Small intestine (tissue), 7 donors: ENCODE data around the gene TEAD2. TPM values are rescaled to one million over a fixed set of nuclear protein-coding genes. Genes with fewer than 3 reads are reported as not detected.
"Not testable (repeated sequence)": the region's sequence is repeated elsewhere in the genome, so short reads cannot be mapped to it uniquely, and the experiment has no call there.

Experiments used
- DNase-seq, 2 donors: peaks; one replicate each; pipeline versions ENCODE4 v3.0.0 to v3.0.0-alpha.2; 2013
- FAIRE-seq: peaks from 2 replicates; lab custom pipeline; 2012; peaks lifted over from hg19 to GRCh38; lab: Jason Lieb, UNC
- H3K27ac ChIP-seq, 3 donors: one replicate each; pipeline ENCODE4 v1.5.1; 2013; ENCODE audit warnings: low read length in 2 of 3, mild to moderate bottlenecking in 2 of 3, control low read depth in 1 of 3, inconsistent platforms in 1 of 3, low read depth in 1 of 3, moderate library complexity in 1 of 3
- H3K27me3 ChIP-seq, 3 donors: one replicate each; pipeline ENCODE4 v1.6.1; 2013; ENCODE audit warnings: low read length in 3 of 3, inconsistent platforms in 1 of 3; ENCODE audit not compliant: control insufficient read depth in 3 of 3, insufficient read depth in 3 of 3
- H3K36me3 ChIP-seq, 3 donors: one replicate each; pipeline ENCODE4 v1.6.1; 2013; ENCODE audit warnings: low read length in 3 of 3, inconsistent platforms in 1 of 3, low read depth in 1 of 3, mild to moderate bottlenecking in 1 of 3, moderate library complexity in 1 of 3; ENCODE audit not compliant: control insufficient read depth in 3 of 3, insufficient read depth in 2 of 3
- H3K4me1 ChIP-seq, 3 donors: one replicate each; pipeline ENCODE4 v1.6.1; 2013; ENCODE audit warnings: low read length in 2 of 3, inconsistent platforms in 1 of 3, low read depth in 1 of 3, mild to moderate bottlenecking in 1 of 3, moderate library complexity in 1 of 3; ENCODE audit not compliant: control insufficient read depth in 3 of 3, insufficient read depth in 2 of 3
- H3K4me3 ChIP-seq, 3 donors: one replicate each; pipeline ENCODE4 v1.5.1; 2013; ENCODE audit warnings: low read length in 3 of 3, control low read depth in 1 of 3, inconsistent platforms in 1 of 3, low read depth in 1 of 3, mild to moderate bottlenecking in 1 of 3, moderate library complexity in 1 of 3
- H3K9me3 ChIP-seq, 2 donors: one replicate each; pipeline ENCODE4 v1.6.1; 2013; ENCODE audit warnings: low read depth in 1 of 2, low read length in 1 of 2; ENCODE audit not compliant: control insufficient read depth in 2 of 2, insufficient read depth in 1 of 2
- WGBS, 3 donors: extraction: QIAGEN DNeasy Blood & Tissue Kit; methylation state at CpG; one replicate each; pipeline ENCODE4 v1.1.7; 2013; 5-methylcytosine and 5-hydroxymethylcytosine counted together
- polyA plus RNA-seq, 4 donors: library from polyadenylated mRNA; stranded (reverse) in 3 of 4; unstranded in 1 of 4; fragments of 200-250 nt in 3 of 4; fragments of 120-200 nt in 1 of 4; gene quantifications; one replicate each; pipeline versions ENCODE4 v1.2.1 to v1.2.3, GENCODE V29; 2013
- donor health status: healthy with polysubstance abuse.
- donor health status: control.
- donor health status: control.
- donor health status: Bipolar disorder and iron deficiency.
- donor health status: healthy.

Gene TEAD2
- polyA plus RNA-seq, 4 donors = 1.8 to 17.2 (median 8.8) TPM

DNA sequence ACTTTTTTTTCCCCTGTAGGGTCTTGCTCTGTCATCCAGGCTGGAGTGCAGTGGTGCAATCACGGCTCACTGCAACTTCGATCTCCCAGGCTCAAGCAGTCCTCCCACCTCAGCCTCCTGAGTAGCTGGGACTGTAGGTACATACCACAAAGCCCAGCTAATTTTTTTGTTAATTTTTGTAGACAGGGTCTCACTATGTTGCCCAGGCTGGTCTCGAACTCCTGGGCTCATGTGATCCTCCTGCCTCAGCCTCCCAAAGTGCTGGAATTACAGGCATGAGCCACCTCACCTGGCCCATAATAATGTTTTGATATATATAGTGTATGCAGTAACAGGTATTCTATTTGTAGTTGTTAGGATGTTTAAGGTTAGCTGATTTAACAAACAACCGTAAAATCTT, 31.0 kb downstream of the TEAD2 start:
- DNase-seq, H3K27ac ChIP-seq, H3K9me3 ChIP-seq, H3K27me3 ChIP-seq, H3K4me3 ChIP-seq, FAIRE-seq, H3K4me1 ChIP-seq, H3K36me3 ChIP-seq: not testable (repeated sequence)
- WGBS, 3 donors = 92 to 96% (median 94%) methylated on average over 4 of the region's 4 CpGs

DNA sequence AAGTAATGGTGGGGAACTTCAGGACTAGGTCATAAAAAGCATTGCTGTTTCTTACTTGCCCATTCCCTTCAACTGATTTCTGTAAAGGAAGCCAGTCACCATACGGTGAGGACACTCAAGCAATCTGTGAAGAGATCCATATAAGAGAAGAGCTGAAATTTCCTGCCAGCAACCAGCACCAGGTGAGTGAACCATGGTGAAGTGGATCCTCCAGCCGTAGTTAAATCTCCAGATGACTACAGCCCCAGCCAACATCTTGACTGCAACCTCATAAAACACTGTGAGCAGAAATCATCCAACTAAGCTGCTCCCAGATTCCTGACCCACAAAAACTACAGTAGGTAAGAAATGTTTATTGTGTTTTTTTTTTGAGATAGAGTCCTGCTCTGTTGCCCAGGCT, 33.5 kb downstream of the TEAD2 start:
- Histone ChIP-seq H3K4me1 (no peaks in the 10 kb centered on the region), H3K9me3 (no peaks in the 10 kb centered on the region), H3K27me3 (peaks cover 0 to 2% (median 0%) of the 10 kb centered on the region in 3 donors), H3K27ac (no peak overlapping the region), H3K4me3 (no peak overlapping the region), H3K36me3 (no peaks in the 10 kb centered on the region)
- DNase-seq (no peak), FAIRE-seq (no peak)
- 85 to 98% (median 93%) methylated on average over 2 of the region's 2 CpGs for WGBS, 3 donors

DNA sequence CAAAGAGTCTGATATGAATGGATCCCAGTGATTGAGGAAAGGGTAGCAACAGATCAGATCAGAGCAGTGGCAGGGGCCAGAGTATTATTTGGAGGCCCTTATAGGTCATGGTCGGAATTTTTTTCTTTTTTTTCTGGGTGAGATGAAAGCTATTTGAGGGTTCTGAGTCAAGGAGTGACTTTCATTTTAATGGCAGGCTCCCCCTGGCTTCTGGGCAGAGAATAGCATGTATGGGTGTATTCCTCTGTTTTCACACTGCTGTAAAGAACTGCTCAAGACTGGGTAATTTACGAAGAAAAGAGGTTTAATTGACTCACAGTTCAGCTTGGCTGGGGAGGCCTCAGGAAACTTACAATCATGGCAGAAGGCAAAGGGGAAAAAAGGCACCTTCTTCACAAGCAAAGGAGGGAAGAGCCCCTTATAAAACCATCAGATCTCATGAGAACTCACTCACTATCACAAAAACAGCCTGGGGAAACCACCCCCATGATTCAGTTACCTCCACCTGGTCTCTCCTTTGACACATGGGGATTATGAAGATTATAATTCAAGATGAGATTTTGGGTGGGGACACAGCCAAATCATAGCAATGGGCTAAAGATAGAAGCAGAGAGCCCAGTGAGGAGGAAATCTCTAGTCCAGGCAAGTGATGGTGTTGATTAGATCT, 34.2 kb downstream of the TEAD2 start:
- no peaks in the 10 kb centered on the region for H3K4me1 ChIP-seq
- WGBS, 3 donors = 5 to 42% (median 23%) methylated on average over 2 of the region's 2 CpGs
- H3K27me3 ChIP-seq = no peaks in the 10 kb centered on the region
- no peak overlapping the region for H3K4me3 ChIP-seq
- no peak for FAIRE-seq
- no peak overlapping the region for H3K27ac ChIP-seq
- H3K36me3 ChIP-seq = no peaks in the 10 kb centered on the region
- no peaks in the 10 kb centered on the region for H3K9me3 ChIP-seq
- DNase-seq = peak in 1 of 2 donors; percentile 45

DNA sequence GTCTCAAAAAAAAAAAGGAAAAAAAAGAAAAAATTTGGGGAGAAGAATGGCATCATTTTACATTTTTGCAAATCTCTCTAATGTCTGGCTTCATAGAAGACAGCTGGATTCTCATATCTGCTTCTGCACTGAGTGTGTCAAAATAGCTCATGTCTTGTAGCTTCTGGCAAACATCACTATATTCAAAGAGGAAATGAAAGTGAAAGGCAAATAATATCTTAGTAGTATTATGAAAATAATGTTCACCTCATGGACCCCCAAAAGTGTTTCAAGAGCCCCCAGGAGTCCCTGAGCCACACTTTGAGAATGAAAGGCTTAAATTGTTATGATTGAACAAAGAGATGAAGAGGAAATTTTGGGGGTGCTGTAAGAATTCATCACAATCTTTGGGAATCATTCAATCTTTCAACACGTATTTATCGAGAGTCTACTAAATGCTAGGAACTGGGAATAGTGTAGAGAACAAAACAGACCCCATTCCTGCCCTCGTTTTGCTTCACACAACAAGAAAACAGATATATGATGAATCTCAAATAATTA, 36.0 kb downstream of the TEAD2 start:
- no peaks in the 10 kb centered on the region for H3K9me3 ChIP-seq
- FAIRE-seq (no peak), DNase-seq (no peak)
- H3K4me3 ChIP-seq = no peak overlapping the region
- WGBS, 3 donors = 78 to 88% (median 85%) methylated on average over 3 of the region's 3 CpGs
- no peaks in the 10 kb centered on the region for H3K36me3 ChIP-seq
- H3K27ac ChIP-seq = no peak overlapping the region
- H3K27me3 ChIP-seq = no peaks in the 10 kb centered on the region
- H3K4me1 ChIP-seq = no peaks in the 10 kb centered on the region

DNA sequence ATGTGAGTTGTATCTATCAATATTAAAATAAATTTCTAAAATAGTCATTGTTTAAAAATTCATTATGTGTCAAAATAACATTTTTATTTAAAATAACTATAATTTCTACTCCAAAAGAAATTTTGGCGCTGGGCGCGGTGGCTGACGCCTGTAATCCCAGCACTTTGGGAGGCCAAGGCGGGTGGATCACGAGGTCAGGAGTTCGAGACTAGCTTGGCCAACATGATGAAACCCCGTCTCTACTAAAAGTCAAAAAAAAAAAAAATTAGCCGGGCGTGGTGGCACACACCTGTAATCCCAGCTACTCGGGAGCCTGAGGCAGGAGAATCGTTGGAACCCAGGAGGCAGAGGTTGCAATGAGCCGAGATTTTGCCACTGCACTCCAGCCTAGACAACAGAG, 36.5 kb downstream of the TEAD2 start:
- FAIRE-seq, H3K36me3 ChIP-seq, H3K27ac ChIP-seq, H3K4me3 ChIP-seq, H3K9me3 ChIP-seq, DNase-seq, H3K4me1 ChIP-seq, H3K27me3 ChIP-seq: not testable (repeated sequence)
- WGBS, 3 donors = 83 to 90% (median 86%) methylated on average over 13 of the region's 13 CpGs

DNA sequence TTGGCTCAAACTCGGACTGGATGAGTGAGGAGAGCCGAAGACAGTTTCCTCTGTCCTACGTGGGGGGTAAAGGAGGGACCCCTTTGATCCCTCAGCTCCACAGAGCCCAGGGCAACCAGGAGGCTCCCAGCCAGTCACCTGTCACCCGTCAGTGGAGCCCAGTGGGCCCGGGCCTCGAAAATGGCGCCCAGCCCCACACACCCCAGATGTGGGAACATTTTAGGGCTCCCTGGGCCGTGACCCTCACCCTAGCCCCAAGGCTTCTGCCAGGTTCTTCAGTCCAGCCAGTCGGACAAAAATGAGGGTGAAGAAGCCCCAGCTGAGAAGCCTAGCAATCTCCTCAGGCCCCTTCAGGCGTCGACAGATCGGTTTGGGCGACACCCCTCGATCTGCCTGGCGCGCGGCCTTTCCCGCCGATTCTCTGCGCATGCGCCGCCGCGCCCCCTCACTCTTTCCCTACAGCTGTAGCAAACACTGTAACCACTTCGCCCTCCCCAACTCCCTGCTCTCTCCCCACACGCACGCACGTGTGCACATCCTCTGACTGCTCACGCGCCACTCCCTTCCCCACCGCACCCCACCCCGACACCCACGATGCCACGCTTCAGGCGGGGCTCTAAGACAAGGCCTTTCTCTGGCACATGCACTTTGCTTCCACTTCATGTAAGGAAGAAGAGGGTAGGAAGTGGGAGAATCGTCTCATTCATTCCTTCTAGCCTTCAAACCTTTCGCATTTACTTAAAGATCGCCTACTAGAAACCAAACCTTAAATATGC, 37.2 kb downstream of the TEAD2 start, which contains the start of gene SLC6A16:
Gene SLC6A16 (minus strand): TSS at position 391 of the 776 bp plus-strand sequence. CDS start 13,844 bp downstream, outside the sequence.
- DNase-seq = no peak
- no peak for FAIRE-seq

DNA sequence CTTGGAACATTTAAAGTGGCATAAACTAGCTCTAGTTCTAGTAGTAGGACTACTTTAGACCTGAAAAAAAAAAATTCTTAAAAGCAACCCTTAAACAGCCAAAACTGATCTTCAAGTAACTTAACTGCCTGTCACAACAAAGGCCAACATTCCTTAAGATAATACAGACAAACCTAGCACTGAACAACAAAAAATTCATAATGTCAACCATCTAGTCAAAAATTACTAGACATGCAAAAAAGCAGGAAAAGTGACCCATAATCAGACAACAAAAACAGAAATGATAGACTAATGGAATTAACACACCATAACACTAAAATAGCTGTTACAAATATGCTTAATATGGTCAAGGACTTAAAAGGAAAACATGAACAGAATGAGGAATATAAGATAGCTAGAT, 43.9 kb downstream of the TEAD2 start:
- no peaks in the 10 kb centered on the region for H3K27me3 ChIP-seq
- H3K4me1 ChIP-seq = no peaks in the 10 kb centered on the region
- H3K9me3 ChIP-seq = peaks cover 0 to 4% of the 10 kb centered on the region in 2 donors
- H3K27ac ChIP-seq = no peak overlapping the region
- no peak overlapping the region for H3K4me3 ChIP-seq
- DNase-seq (no peak), FAIRE-seq (no peak)
- no peaks in the 10 kb centered on the region for H3K36me3 ChIP-seq

More for the DNA sequence above, 37.2 kb downstream of the TEAD2 start, which contains the start of gene SLC6A16:
- no peaks in the 10 kb centered on the region for H3K27me3 ChIP-seq
- WGBS, 3 donors = 91 to 92% (median 91%) methylated on average over 35 to 38 of the region's 38 CpGs
- H3K36me3 ChIP-seq = no peaks in the 10 kb centered on the region
- no peak within 1 kb of the TSS for H3K4me3 ChIP-seq
- no peak within 1 kb of the TSS for H3K27ac ChIP-seq
- H3K4me1 ChIP-seq = no peaks in the 10 kb centered on the region
- H3K9me3 ChIP-seq = no peaks in the 10 kb centered on the region

DNA sequence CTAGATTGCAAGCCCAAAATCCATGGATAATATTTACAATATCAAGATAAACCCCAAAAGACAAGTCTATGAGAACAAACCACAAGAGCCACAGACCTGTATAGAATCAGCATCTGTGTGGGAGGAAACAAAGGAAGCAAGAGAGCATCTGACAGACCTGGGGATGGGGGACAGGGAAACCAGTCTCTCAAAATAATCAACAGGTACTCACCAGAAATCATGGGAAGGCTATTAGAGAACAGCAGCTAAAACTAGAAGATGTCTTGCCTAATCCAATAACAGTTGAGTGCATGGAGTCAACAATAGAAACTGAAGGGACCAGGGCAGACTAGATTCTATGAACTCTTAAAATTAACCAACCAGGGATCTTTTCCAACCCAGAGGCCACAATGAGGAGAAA, 45.9 kb downstream of the TEAD2 start:
- H3K27me3 ChIP-seq = no peaks in the 10 kb centered on the region
- peaks cover 0 to 4% of the 10 kb centered on the region in 2 donors for H3K9me3 ChIP-seq
- H3K4me1 ChIP-seq = no peaks in the 10 kb centered on the region
- H3K36me3 ChIP-seq = no peaks in the 10 kb centered on the region
- no peak overlapping the region for H3K4me3 ChIP-seq
- no peak overlapping the region for H3K27ac ChIP-seq
- FAIRE-seq (no peak), DNase-seq (no peak)
